Thoracic aorta (tissue), 2 donors: ENCODE data around the gene PLAAT2. TPM values are rescaled to one million over a fixed set of nuclear protein-coding genes. Genes with fewer than 3 reads are reported as not detected.

ENCODE experiments used
- ATAC-seq: fragments of 150-250 bp; one replicate; pipeline ENCODE4 v1.8.0; 2017; ENCODE audit warnings: low read depth; ENCODE audit not compliant: insufficient number of reproducible peaks, low FRiP score
- DNase-seq: peaks from one replicate; pipeline ENCODE4 v3.0.0-alpha.2; 2020; ENCODE audit warnings: low spot score
- H3K27ac ChIP-seq, 2 donors: fragments of 200-600 bp; sonication (generic); 1 replicate in 1 of 2; 2 replicates in 1 of 2; pipeline ENCODE4 v1.5.1; 2016; ENCODE audit warnings: mild to moderate bottlenecking in 2 of 2, moderate library complexity in 2 of 2
- H3K27me3 ChIP-seq: fragments of 200-600 bp; sonication (generic); replicated peaks from 2 replicates; pipeline ENCODE4 v1.6.0; 2016; ENCODE audit warnings: mild to moderate bottlenecking; ENCODE audit not compliant: insufficient read depth
- H3K36me3 ChIP-seq: fragments of 200-600 bp; sonication (generic); one replicate; pipeline ENCODE4 v1.5.1; 2016
- H3K4me1 ChIP-seq, 2 donors: fragments of 200-600 bp; sonication (generic); 1 replicate in 1 of 2; 2 replicates in 1 of 2; pipeline versions ENCODE4 v1.5.1 to v1.6.0; 2016; ENCODE audit warnings: low read depth in 2 of 2, mild to moderate bottlenecking in 1 of 2; ENCODE audit not compliant: control insufficient read depth in 1 of 2
- H3K4me3 ChIP-seq: fragments of 200-600 bp; sonication (generic); 2 replicates; pipeline ENCODE4 v1.5.1; 2016; ENCODE audit warnings: mild to moderate bottlenecking
- H3K9me3 ChIP-seq: fragments of 200-600 bp; sonication (generic); 2 replicates; pipeline ENCODE4 v1.5.1; 2016
- total RNA-seq, 2 donors: library from RNA; depleted of rRNA; stranded (reverse); fragments of >200 nt; gene quantifications; one replicate each; pipeline versions ENCODE4 v1.1.0 to v1.2.3, GENCODE V29; 2016
- TF ChIP-seq, protein P1 (sequence below): fragments of 200-600 bp; sonication (generic); IDR thresholded peaks from one replicate; pipeline ENCODE4 v1.5.1; 2019; ENCODE audit warnings: antibody characterized with exemption

The PLAAT2 gene
- total RNA-seq, result not detected

DNA sequence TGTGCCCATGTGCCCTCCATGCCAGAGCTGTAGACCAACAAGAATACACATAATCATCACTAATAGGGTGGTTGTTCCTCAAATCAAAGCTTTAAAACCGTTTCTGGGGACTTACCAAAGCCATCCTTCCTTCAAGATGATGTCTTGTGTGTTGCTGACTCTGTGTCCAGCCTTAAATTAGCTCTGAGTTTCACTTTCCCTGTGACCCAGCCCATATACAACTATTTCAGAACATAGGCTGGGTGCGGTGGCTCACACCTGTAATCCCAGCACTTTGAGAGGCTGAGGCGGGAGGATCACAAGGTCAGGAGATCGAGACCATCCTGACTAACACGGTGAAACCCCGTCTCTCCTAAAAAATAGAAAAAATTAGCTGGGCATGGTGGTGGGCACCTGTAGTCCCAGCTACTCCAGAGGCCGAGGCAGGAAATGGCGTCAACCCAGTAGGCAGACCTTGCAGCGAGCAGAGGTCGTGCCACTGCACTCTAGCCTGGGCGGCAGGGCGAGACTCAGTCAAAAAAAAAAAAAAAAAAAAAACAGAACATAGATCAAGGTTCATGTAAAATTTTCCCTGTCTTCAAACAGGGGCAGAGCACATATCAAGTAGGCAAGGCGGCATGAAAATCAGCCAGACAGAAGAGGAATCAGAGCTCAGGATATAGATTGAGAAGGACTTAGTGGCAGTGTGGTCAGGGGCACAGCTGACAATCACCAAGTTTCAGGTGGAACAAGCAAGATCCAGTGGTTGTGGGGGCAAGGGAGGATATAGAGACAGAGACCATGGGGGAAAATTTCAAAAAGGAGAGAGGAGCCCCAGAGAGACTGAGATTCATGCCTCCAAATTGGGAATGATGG, at the start of gene PLAAT2:
Gene PLAAT2, minus strand, starts transcription at position 179 of the 855 bp plus-strand sequence. Its CDS starts 55 bp downstream, at position 124.
- no peaks in the 10 kb centered on the region for H3K36me3 ChIP-seq
- H3K4me1 ChIP-seq, result peaks cover 26 to 28% of the 10 kb centered on the region in 2 donors
- H3K27ac ChIP-seq, result no peak within 1 kb of the TSS
- DNase-seq (no peak), ATAC-seq (no peak)
- no peak within 1 kb of the TSS for H3K4me3 ChIP-seq
- TF ChIP-seq, protein P1, sequence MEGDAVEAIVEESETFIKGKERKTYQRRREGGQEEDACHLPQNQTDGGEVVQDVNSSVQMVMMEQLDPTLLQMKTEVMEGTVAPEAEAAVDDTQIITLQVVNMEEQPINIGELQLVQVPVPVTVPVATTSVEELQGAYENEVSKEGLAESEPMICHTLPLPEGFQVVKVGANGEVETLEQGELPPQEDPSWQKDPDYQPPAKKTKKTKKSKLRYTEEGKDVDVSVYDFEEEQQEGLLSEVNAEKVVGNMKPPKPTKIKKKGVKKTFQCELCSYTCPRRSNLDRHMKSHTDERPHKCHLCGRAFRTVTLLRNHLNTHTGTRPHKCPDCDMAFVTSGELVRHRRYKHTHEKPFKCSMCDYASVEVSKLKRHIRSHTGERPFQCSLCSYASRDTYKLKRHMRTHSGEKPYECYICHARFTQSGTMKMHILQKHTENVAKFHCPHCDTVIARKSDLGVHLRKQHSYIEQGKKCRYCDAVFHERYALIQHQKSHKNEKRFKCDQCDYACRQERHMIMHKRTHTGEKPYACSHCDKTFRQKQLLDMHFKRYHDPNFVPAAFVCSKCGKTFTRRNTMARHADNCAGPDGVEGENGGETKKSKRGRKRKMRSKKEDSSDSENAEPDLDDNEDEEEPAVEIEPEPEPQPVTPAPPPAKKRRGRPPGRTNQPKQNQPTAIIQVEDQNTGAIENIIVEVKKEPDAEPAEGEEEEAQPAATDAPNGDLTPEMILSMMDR, result no peak
- H3K27me3 ChIP-seq, result no peaks in the 10 kb centered on the region
- no peaks in the 10 kb centered on the region for H3K9me3 ChIP-seq

DNA sequence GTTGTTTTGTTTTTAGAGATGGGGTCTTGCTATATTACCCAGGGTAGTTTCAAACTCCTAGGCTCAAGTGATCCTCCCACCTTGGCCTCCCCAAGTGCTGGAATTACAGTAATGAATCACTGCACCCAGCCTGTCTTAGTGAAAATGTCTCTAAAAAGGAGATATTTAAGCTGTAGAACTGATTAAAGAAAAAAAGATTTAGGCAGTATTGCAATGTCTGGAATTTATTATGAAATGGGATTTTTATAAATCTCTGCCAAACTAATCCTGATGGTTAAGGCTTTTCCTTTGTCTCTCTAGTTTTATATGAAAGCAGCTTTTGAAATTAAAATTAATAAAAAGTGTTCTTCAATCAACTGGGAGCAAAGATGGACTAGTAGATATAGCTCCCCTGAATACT, 49.0 kb upstream of the PLAAT2 start:
- H3K9me3 ChIP-seq, result no peaks in the 10 kb centered on the region
- no peak for DNase-seq
- peaks cover 21 to 50% of the 10 kb centered on the region in 2 donors for H3K4me1 ChIP-seq
- H3K27me3 ChIP-seq, result no peaks in the 10 kb centered on the region
- no peak overlapping the region for H3K27ac ChIP-seq
- H3K4me3 ChIP-seq, result peak overlapping the region; percentile 3
- TF ChIP-seq, protein P1, result no peak
- no peaks in the 10 kb centered on the region for H3K36me3 ChIP-seq
- no peak for ATAC-seq

DNA sequence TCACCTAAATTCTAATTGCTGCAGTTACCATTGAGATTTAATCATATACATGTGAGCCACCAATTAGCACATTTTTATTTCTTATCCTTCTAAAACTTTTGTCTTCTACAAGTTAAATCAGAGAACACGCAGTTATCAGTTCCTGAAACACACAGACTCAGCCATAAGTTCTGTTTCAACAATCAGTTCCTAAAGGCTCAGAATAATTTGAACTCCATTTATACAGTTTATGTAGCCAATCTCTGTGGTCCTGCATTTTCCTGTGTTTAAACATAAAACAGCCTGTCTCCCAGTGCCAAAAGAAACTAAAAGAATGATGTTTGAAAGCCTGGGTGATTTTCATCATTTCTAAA, 48.2 kb upstream of the PLAAT2 start:
- H3K27ac ChIP-seq, result peak overlapping the region in 1 of 2 donors; percentile 47
- H3K36me3 ChIP-seq, result no peaks in the 10 kb centered on the region
- ATAC-seq (no peak), DNase-seq (no peak)
- H3K4me1 ChIP-seq, result peaks cover 21 to 50% of the 10 kb centered on the region in 2 donors
- no peaks in the 10 kb centered on the region for H3K27me3 ChIP-seq
- TF ChIP-seq, protein P1, result no peak
- no peaks in the 10 kb centered on the region for H3K9me3 ChIP-seq
- H3K4me3 ChIP-seq, result peak overlapping the region; percentile 37

- H3K4me1 ChIP-seq, result peaks cover 21 to 50% of the 10 kb centered on the region in 2 donors
- peak overlapping the region; percentile 2 to 47 for H3K27ac ChIP-seq
- no peaks in the 10 kb centered on the region for H3K9me3 ChIP-seq
- TF ChIP-seq, protein P1, result peak; percentile 19
- peak overlapping the region; percentile 37 for H3K4me3 ChIP-seq
- no peaks in the 10 kb centered on the region for H3K36me3 ChIP-seq
- no peaks in the 10 kb centered on the region for H3K27me3 ChIP-seq
- ATAC-seq (no peak), DNase-seq (no peak)
Observed at GRCh38 chr11:63610604-63611394, 47.6 kb upstream of the PLAAT2 start.

DNA sequence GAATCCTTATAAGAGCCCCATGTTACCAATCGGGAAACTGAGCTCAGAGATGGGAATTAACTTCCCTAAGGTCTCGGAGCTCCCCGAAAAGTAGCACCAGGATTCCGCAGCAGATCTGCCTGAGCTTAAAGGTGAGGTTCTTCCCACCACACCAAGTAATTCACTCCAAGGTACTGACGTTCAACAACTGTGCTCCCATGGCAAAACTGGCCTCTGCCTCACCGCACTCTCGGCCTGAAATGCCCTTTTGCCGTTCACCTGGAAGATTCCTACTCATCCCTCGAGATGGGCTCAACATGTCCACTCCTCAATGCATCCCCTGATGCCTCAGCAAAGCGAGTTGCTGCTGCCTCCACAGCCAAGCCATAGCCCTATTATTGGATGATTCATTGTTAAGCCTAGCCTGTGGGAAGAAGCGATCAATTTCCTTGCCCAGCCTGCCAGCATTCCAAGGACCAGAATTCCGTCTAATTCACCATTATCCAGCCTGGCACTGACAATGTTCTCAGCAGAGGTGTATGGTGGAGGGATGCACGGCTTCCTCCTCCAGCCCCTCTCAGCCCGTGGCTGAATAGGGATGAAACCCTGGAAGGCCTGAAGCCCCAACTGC, 46.9 kb upstream of the PLAAT2 start:
- no peaks in the 10 kb centered on the region for H3K27me3 ChIP-seq
- H3K27ac ChIP-seq, result peak overlapping the region; percentile 2 to 47
- H3K9me3 ChIP-seq, result no peaks in the 10 kb centered on the region
- H3K36me3 ChIP-seq, result no peaks in the 10 kb centered on the region
- DNase-seq (no peak), ATAC-seq (no peak)
- peak overlapping the region; percentile 37 for H3K4me3 ChIP-seq
- TF ChIP-seq, protein P1, result no peak
- peaks cover 21 to 50% of the 10 kb centered on the region in 2 donors for H3K4me1 ChIP-seq
